ENCODE measurements around the gene GPSM1.
A peak's percentile ranks its signal among the peaks of the same experiment; 100 is the strongest.

The GPSM1 gene

GRCh38 chr9:136327304-136327974 is at the start of gene GPSM1:
TSS of gene GPSM1 (plus strand) at chr9:136327539. CDS start at chr9:136327696, 157 bp downstream.
- DNase-seq = no peak

GRCh38 chr9:136277746-136278145 is 49.6 kb upstream of the GPSM1 start:
- DNase-seq = no peak

- DNase-seq = no peak
Observed at GRCh38 chr9:136278221-136278620, 49.1 kb upstream of the GPSM1 start.

GRCh38 chr9:136278894-136279293 is 48.4 kb upstream of the GPSM1 start:
- no peak for DNase-seq

GRCh38 chr9:136279471-136279870 is 47.9 kb upstream of the GPSM1 start:
- DNase-seq = no peak

- DNase-seq = no peak
Observed at GRCh38 chr9:136280535-136281315, 46.6 kb upstream of the GPSM1 start.

- no peak for DNase-seq
Observed at GRCh38 chr9:136281421-136282271, 45.7 kb upstream of the GPSM1 start.

GRCh38 chr9:136282272-136282861 is 45.0 kb upstream of the GPSM1 start:
- no peak for DNase-seq

- DNase-seq = peak; percentile 42 to 47
Observed at GRCh38 chr9:136283291-136284235, 43.8 kb upstream of the GPSM1 start.

- DNase-seq = no peak
Observed at GRCh38 chr9:136284311-136284710, 43.0 kb upstream of the GPSM1 start.

- no peak for DNase-seq
Observed at GRCh38 chr9:136284951-136285350, 42.4 kb upstream of the GPSM1 start.

GRCh38 chr9:136285501-136286358 is 41.6 kb upstream of the GPSM1 start:
- DNase-seq = no peak

GRCh38 chr9:136286359-136286986 is 40.9 kb upstream of the GPSM1 start:
- DNase-seq = no peak

GRCh38 chr9:136286987-136287379 is 40.4 kb upstream of the GPSM1 start:
- no peak for DNase-seq

- no peak for DNase-seq
Observed at GRCh38 chr9:136287960-136288753, 39.2 kb upstream of the GPSM1 start.

- DNase-seq = no peak
Observed at GRCh38 chr9:136289651-136290507, 37.5 kb upstream of the GPSM1 start.

GRCh38 chr9:136290508-136291000 is 36.8 kb upstream of the GPSM1 start:
- no peak for DNase-seq

GRCh38 chr9:136291306-136292025 is 35.9 kb upstream of the GPSM1 start:
- no peak for DNase-seq

All from AML-193 (cell line).